Posterior vena cava (tissue), 2 donors: ENCODE results near the gene CPED1. TPM values are rescaled to one million over a fixed set of nuclear protein-coding genes. Genes with fewer than 3 reads are reported as not detected.

Experiments
- DNase-seq: peaks from one replicate; pipeline ENCODE4 v3.0.0-alpha.2; 2020; ENCODE audit warnings: low spot score
- intact Hi-C, 2 donors: fragments of 100-400 bp; cut with DNase I; formaldehyde crosslinking; loops; one replicate each; pipeline versions ENCODE4 v1.14.1 to v1.14.2; 2022 to 2023
- long read RNA-seq, 2 donors: library from polyadenylated mRNA; unstranded; transcript quantifications; one replicate each; pipeline ENCODE4 v2.0.0, GENCODE V29; 2020 to 2021
- total RNA-seq, 2 donors: library from RNA; stranded (reverse); fragmentation: NEBNext Ultra II Directional; extraction: Animal tissue kit (Norgen Biotek cat#: 25700); gene quantifications; one replicate each; pipeline ENCODE4 v1.2.1, GENCODE V29; 2021
- donor health status: DM: yes; HTN: yes; CAD: no.
- donor health status: DM: yes; HTN: yes; CAD: no.

CPED1 gene
- 100 to 1,000 TPM in 1 of 2 donors, 10 to 100 TPM in 1; 99.6 to 120 TPM for total RNA-seq
- long read RNA-seq, donor 1, full-length matches to known transcripts = 12 of 59 reads
- long read RNA-seq, donor 1, partial matches to known transcripts = 31 of 59 reads
- long read RNA-seq, donor 1, other reads (novel, unspliced or antisense) = 16 of 59 reads
- long read RNA-seq, donor 2, transcript CPED1-204 (12 exons, 2,219 nt) = major isoform, 81 of 187 reads
- long read RNA-seq, donor 2, partial matches to known transcripts = 72 of 187 reads
- long read RNA-seq, donor 2, other reads (novel, unspliced or antisense) = 29 of 187 reads

GRCh38 chr7:120988591-120989256 lies at the start of gene CPED1:
CPED1 (plus strand) TSS chr7:120988711; CDS start chr7:120989622, 911 bp downstream.
- intact Hi-C loops = loop anchor here in 1 of 2 donors (5.0 kb wide), 1 partner anchor 119 kb away; no protein-coding TSS in a partner anchor
- DNase-seq = peak; percentile 95

DNA sequence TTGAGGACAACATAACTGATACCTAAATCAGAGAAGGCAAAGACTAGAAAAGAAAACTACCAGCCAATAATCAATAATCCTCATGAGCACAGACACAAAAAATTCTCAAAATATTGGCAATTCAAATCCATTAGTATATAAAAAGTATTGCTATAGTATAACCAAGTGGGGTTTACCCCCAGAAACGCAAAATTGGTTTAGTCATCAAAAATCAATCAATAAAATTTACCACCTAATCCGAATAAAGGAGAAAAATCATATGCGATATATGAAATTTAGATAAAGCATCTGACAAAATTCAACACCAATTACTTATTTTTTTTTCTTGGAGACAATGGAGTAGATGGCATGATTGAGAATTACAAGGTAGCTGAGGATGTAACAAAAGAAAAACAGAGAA lies 49.2 kb upstream of the CPED1 start:
- intact Hi-C loops = no loop called here
- no peak for DNase-seq

DNA sequence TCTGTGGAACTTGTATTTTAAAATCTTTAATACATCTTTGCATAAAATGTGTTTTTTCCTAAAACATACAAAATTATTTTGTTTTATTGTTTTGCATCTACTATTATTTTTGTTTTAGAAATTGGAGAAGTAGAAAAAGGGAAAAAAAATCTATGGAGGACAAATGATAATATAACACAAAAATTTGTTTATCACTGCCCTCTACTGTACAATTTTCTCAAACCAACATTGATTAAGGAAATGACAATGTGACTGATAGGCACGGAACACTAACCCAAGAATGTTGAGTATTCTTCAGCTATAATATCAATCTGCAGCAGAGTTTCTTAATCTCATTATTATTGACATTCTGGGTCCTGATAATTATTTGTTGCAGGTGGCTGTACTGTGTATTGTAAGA lies 47.4 kb upstream of the CPED1 start:
- no peak for DNase-seq
- intact Hi-C loops = loop anchor here (5.0 to 10.0 kb wide), 2 partner anchors 139 to 146 kb away; no protein-coding TSS in a partner anchor

- intact Hi-C loops = loop anchor here (5.0 to 10.0 kb wide), 2 partner anchors 140 to 147 kb away; no protein-coding TSS in a partner anchor
- DNase-seq = no peak
These were observed 46.7 kb upstream of the CPED1 start for GRCh38 chr7:120941856-120942255.

DNA sequence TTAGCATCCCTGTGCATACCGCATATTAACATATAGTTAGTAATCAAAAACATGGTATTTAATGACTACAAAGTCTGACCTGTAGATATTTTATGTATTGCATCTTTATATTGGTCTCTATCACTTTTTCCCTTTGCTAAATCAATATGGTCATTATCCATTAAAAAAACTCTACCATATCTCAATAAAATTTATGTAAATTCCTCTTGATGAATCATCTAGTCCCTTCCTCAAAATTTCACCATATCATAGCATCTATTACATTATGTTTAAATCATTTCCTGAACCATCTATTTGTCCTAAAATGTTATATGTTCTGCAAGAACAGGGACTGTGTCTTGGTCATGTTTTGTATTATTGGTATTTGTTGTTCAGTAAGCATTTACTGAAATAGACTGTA lies 45.6 kb upstream of the CPED1 start:
- DNase-seq = no peak
- intact Hi-C loops = loop anchor here (5.0 to 10.0 kb wide), 2 partner anchors 141 to 148 kb away; no protein-coding TSS in a partner anchor

- DNase-seq = no peak
- intact Hi-C loops = loop anchor here (5.0 to 10.0 kb wide), 2 partner anchors 143 to 150 kb away; no protein-coding TSS in a partner anchor
These were observed 43.5 kb upstream of the CPED1 start for GRCh38 chr7:120944826-120945562.

DNA sequence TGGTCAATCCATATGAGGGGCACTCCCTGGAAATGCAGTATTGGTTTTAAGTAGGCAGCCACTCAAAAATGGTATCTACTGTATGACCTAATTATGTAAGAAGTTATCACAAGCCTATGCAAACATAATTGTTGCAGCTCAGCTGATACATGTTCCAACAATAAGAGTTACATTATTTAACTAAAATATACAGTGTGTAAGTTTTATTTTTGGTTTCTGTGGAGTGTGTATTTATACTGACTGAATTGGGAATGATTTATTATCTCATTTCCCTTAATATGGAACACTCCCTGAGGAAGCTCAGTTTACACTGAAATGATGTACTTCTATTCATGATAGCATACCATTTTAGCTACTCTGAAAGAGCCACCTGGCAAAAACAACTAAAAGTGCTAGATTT lies 40.5 kb upstream of the CPED1 start:
- DNase-seq = no peak
- intact Hi-C loops = loop anchor here in 1 of 2 donors (10.0 kb wide), 1 partner anchor 153 kb away; no protein-coding TSS in a partner anchor

DNA sequence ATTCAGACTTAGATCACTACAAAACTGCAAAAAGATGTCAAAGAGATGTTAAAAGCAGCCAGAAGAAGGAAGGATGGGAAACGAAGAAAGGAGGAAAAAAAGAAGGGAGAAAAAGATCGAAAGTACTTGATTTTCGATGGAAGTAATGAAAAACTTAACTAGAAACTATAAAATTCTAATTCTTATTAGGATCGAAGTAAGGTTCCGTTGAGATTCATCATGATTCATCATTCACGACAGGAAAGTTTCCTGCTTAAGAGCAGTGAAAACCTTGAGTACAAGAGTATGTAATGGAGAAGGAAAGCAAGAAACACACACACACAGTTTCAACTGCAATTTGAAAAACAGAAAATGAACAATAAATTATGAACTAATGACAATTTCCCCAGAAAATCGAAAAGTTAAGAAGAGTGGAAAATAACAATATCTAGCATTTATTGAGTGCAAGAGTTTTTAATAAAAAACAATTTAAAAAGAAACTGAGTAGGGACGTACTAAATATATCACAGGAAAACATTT lies 39.1 kb upstream of the CPED1 start:
- intact Hi-C loops = loop anchor here in 1 of 2 donors (10.0 kb wide), 1 partner anchor 155 kb away; no protein-coding TSS in a partner anchor

GRCh38 chr7:120949998-120950538 lies 38.4 kb upstream of the CPED1 start:
- DNase-seq = no peak
- intact Hi-C loops = loop anchor here in 1 of 2 donors (10.0 kb wide), 1 partner anchor 155 kb away; no protein-coding TSS in a partner anchor

More for the DNA sequence above, 39.1 kb upstream of the CPED1 start:
- no peak for DNase-seq

GRCh38 chr7:120950539-120951308 lies 37.8 kb upstream of the CPED1 start, which contains the start of gene ING3:
ING3 (plus strand) TSS chr7:120950777; CDS start chr7:120950897, 120 bp downstream.
- intact Hi-C loops = no loop called here
- DNase-seq = peak; percentile 99

DNA sequence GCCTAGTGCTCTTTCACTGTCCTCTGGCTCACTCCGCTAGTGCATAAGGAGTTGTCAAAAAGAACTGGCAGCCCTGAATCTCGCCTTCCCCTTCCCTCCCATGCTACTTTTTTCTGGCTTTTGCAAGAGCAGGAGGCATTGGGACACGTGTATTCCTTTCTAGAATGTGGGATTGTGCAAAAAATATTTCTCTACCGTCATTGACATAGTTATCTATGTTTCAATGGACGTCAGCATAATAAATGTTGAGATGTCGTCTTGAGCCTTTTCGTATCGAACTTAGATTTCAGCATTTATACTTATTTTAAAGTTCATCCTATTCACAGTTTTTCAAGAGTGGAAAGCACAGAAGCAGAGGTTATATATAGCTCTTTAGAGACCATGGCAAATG lies 37.2 kb upstream of the CPED1 start:
- intact Hi-C loops = no loop called here
- DNase-seq = no peak

DNA sequence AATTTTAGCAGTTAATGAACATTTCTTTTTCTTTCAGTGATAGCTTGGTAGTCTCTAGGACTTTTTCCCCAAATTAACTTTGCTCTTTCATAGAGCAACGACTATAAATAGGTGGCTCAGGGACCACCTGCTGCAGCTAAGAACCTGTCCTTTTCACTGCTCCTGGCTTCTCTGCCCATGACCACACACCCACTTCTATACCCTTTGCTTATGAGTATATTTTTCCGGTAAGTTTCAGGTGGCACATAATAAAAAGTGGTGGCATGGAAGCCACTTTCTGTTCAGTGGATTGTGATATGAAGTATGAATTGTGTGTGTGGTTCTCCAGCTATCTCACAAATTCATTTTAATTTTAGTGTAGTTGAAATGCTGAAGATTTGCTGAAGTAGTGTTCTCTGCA lies 36.7 kb upstream of the CPED1 start:
- no peak for DNase-seq
- intact Hi-C loops = no loop called here

GRCh38 chr7:120955577-120956149 lies 32.8 kb upstream of the CPED1 start:
- DNase-seq = no peak

DNA sequence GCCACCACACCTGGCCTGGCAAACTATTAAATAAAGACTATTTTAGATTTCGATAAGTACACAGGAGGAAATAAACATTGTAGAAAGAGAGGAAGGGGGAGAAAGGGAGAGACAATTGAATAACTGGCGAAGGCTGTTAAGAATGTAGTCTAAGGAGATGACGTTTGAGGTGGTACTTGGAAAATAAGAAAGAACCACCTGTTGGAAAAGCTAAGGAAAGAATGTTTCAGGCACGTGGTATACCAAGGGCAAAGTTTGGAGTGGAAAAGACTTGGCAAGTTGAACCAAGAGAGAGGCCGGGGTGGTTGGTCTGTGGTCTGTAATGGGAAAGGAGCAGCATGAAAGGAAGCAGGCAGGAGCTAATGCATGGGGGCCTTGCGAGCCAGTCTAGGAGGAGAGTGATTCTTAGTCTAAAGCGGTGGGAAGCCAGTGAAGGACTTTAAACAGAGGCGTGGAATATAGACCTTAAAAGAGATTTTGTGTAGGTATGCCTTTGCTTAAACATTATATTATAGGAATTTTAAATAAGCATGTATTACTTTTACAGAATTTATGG lies 28.5 kb upstream of the CPED1 start:
- intact Hi-C loops = no loop called here
- DNase-seq = no peak

More at GRCh38 chr7:120955577-120956149, 32.8 kb upstream of the CPED1 start:
- intact Hi-C loops = no loop called here

- intact Hi-C loops = no loop called here
- no peak for DNase-seq
These were observed 27.8 kb upstream of the CPED1 start for GRCh38 chr7:120960714-120961113.

- no peak for DNase-seq
- intact Hi-C loops = no loop called here
These were observed 26.8 kb upstream of the CPED1 start for GRCh38 chr7:120961638-120962173.

- DNase-seq = no peak
- intact Hi-C loops = no loop called here
These were observed 24.4 kb upstream of the CPED1 start for GRCh38 chr7:120964088-120964487.
